AG08395 (cell line): Measurements from ENCODE around the gene ANO9.

ENCODE experiments used
- DNase-seq: peaks from one replicate; pipeline ENCODE4 v3.0.0; 2012; ENCODE audit warnings: mixed read lengths, low spot score

The ANO9 gene

DNA sequence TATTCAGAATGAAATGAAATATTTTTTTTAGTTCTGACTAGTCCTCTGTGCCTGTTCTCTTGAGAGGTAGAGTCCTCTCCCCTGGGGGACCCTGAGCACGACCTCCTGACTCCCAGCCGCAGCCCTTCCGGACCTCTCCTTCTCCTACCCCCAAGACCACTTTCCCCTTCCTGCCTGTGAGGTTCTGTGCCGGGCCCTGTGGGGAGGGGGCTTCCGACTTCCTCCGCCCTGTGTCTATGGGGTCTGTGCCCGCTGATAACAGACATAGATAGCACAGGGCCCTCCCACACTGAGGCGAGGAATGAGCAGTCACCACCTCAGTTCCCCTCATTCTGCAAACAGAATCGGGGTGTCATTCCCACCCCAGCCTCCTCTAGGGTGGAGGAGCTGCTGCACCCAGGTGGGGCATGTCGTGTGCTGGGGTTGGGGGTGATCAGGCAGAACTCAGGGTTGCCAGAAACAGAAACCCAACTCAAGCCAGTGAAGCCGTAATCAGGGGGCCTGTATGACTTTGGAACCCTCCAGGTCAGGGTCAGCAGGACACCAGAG, 59.7 kb downstream of the ANO9 start:
- DNase-seq: no peak

DNA sequence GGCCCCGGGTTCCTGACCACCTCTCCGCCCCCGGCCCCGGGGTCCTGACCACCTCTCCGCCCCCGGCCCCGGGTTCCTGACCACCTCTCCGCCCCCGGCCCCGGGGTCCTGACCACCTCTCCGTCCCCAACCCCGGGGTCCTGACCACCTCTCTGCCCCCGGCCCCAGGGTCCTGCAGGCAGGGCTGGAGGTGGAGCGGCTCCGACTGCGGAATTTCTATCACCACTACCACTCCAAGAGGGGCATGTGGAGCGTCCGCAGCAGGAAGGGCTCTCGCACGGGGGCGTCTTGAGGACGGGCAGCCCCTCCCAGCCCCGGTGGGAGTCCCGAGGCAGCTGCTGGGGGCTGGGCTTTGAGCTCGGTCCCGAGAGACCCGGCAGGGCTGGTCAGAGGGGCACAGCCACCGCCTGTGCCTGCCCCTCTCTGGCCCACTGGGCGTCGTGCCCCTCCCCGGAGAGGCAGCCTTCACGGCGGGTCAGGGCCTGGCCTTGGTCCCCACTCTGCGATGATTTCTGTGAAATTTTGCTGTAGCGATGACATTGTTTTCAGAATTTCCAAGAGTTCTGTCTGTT, 60.2 kb downstream of the ANO9 start:
- no peak for DNase-seq

DNA sequence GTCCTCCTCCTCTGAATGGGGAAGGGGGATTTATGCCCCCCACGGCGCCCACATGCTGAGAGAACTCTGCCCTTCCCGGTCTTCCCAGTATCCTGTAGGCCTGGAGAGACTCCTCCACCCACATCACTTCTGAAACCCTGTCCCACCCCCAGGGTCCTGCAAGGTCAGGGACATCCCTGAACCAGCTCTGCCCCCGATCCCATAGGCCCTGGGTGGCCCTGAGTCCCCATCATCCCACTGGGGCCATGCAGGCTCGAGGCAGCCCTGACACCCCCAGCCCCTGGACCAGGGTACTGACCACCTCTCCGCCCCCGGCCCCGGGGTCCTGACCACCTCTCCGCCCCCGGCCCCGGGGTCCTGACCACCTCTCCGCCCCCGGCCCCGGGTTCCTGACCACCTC, 60.8 kb downstream of the ANO9 start:
- DNase-seq: no peak

DNA sequence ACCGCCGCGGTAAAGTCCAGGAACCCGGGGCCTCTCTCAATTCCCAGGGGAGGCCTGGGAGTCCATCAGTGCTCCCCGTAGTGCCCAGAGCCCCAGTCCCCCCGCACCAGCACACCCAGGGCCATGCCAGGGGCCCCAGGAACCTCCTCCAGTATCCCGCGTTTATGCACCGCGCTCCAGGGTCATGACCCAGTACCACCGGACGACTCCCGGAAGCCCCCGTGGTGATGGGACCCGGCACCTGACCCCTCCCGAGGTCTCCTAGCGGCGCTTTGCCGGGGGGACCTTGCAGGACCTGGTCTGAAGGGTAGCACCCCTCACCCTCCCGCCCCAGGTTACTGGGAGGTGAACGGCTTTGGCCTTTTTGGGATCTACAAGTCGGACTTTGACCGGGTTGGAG, 61.3 kb downstream of the ANO9 start:
- DNase-seq: no peak

DNA sequence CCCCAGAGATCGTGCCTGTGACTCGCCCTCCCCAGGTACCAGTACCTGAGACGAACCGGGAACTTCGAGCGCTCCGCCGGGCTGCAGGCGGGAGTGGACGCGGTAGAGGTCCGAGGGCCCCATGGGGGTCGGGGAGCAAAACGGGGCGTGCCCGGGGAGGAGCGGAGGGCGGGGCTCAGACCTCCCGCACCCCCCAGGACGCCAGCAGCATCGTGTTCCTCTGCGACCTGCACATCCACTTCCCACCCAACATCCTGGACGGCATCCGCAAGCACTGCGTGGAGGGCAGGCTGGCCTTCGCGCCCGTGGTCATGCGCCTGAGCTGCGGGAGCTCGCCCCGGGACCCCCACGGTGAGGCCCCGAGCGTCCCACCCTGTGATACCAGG, 61.7 kb downstream of the ANO9 start:
- DNase-seq: no peak

DNA sequence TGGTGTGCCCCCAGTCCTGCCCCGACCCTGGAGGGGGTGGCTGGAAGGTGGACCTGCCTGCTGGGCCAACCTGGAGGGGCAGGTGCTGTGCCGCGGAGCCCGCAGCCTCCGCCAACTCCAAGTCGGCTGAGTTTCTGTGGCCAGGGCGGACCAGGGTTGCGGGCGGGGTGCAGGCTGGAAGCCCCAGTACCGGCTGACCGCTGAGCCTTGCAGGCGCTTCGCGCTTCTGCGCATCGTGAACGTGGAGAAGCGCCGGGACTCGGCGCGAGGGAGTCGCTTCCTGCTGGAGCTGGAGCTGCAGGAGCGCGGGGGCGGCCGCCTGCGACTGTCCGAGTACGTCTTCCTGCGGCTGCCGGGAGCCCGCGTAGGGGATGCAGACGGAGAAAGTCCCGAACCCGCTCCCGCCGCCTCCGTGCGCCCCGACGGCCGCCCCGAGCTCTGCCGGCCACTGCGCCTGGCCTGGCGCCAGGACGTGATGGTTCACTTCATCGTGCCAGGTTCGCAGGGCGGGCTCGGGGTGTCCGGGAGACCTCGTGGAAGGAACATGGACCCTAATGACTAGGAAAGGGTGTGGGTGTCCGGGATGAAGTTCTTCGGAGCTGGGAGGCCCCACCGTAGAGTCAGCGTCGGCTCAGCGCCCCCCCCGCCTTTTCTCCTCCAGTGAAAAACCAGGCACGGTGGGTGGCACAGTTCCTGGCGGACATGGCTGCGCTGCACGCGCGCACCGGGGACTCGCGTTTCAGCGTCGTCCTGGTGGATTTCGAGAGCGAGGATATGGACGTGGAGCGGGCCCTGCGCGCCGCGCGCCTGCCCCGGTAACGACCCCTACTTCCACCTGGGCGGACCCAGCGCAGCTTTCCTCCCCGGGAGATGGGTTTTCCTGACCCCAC, 62.4 kb downstream of the ANO9 start:
- no peak for DNase-seq

DNA sequence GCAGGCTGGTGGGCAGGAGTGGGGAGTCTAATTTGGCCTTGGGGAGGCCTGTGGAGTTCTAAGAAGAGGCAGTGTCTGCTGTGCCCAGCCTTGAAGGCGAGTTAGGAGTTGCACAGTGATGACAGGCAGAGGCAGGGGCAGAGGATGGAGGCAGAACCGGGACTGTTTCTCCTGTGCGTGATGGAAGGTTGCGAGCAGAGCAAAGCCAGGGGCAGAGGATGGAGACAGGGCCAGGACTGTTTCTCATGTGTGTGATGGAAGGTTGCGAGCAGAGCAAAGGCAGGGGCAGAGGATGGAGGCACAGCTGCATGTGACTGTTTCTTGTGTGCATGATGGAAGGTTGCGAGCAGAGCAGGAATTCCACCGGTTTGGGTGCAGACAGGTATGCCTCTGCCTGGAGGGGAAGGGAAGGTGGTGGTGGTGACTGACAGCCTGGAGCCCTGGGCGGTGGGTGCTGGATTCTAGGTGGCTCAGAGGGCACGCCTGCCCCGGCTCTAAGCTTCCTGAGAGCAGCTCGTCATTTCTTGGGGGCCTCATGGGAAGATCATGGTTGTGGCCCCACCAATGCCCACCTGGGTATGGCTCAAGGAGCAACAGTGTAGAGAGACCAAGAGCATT, 63.8 kb downstream of the ANO9 start:
- no peak for DNase-seq

DNA sequence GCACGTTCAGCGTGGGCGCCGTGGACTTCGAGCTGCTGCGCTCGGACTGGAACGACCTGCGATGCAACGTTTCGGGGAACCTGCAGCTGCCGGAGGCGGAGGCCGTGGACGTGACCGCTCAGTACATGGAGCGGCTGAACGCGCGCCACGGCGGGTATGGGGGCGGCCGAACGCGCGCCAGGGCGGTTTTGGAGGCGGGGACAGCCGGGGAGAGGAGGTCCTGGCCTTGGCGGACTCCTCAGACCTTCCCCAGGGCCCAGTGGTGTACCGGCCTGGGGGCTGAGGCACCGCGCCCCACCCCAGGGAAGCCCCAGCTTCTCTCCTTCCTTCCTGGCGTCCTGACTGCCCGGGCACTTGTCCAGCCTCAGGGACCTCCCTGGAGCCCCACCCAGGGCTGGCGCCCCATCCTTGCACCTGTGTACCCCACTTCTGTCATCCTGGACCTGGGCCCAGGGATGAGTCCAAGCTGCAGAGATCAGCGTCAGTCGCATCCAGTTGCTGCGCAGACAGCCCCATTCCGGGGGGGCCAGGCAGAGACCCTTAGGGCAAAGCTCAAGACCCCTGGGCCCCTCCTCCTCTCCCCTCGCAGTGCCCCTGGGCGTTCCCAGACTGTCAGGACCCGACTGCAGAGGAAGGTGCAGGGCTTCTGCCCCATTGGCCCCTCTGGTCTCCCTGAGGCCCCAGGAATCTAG, 64.5 kb downstream of the ANO9 start:
- DNase-seq: no peak

DNA sequence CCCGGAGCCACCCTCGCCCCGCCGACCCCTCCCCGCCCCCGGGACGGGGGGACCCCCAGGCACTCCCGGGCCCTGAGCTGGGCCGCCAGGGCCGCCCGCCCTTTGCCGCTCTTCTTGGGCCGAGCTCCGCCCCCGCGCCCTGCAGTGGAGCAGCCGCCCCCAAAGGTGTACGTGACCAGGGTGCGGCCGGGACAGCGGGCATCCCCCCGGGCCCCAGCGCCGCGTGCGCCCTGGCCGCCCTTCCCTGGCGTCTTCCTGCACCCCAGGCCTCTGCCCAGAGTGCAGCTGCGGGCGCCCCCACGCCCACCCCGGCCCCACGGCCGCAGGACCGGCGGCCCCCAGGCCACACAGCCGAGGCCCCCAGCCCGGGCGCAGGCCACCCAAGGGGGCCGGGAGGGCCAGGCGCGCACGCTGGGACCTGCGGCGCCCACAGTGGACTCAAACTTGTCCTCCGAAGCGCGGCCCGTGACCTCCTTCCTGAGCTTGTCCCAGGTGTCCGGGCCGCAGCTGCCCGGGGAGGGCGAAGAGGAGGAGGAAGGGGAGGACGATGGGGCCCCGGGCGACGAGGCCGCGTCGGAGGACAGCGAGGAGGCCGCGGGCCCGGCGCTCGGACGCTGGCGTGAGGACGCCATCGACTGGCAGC, 65.2 kb downstream of the ANO9 start:
- no peak for DNase-seq

DNA sequence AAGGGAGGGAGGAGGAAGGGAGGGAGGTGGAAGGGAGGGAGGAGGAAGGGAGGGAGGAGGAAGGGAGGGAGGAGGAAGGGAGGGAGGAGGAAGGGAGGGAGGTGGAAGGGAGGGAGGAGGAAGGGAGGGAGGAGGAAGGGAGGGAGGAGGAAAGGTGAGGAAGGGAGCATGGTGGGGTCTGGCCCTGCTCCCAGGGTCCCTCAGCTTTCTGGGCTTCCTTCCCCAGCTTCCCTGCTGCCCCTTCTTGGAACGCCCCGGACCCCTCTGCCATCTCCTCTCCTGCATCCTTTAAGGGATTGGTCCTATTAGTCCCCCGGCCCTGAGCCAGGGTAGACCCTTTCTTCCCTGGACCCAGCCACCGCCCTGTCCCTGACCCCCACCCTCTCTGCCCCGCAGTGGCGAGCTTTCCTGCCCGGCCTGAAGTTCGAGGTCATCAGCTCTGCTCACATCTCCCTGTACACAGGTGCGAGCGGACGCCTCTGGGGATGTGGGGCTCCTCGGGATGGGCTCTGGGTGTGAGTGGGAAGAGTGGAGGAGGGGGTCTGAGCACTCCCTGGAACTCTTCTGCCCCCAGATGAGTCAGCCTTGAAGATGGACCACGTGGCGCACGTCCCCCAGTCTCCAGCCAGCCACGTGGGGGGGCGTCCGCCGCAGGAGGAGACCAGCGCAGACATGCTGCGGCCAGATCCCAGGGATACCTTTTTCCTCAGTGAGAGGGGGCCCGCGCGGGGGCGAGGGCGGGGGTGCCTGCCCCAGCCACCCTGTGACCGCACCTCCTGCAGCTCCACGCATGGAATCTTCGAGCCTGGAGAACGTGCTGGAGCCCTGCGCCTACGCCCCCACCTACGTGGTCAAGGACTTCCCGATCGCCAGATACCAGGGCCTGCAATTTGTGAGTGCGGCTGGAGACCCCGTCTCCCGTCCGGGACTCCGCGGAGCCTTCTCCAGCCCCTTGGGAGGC, 66.5 kb downstream of the ANO9 start:
- no peak for DNase-seq

DNA sequence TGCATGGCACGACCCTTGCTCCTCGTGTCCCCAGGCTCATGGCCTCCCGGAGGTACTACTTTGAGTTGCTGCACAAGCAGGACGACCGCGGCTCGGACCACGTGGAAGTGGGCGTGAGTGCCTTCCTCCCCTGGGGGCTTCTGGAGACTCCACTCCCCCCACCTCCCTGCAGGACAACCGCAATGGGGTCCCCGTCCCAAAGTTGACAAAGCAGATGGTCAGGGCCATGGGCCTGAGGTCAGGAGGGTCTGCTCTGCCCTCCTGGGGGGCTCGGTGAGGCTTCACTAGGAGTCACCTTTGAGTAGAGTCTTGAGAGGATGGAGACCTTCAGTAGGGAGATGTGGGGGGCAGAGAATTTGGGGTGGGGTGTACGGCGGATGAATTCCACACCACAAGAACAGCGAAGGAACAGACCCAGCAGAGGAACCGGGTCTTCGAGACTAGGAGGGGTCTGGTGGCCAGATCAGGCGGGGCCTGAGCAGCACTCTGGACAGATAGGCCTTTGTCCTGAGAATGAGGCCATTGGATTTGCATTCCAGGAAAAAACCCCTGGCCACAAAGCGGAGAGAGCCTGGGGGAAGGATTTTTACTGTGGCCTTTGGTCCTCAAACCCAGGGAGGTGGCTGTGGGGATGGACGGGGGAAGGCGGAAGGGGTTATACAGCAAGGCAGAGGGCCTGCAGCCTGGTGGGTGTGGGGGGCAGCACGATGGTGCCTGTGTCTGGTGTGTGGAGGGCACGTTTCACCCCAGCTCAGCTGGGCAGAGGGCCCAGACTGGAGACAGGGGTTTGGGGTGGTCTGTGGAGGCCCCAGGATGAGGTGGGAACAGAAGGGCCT, 67.9 kb downstream of the ANO9 start:
- DNase-seq: no peak

DNA sequence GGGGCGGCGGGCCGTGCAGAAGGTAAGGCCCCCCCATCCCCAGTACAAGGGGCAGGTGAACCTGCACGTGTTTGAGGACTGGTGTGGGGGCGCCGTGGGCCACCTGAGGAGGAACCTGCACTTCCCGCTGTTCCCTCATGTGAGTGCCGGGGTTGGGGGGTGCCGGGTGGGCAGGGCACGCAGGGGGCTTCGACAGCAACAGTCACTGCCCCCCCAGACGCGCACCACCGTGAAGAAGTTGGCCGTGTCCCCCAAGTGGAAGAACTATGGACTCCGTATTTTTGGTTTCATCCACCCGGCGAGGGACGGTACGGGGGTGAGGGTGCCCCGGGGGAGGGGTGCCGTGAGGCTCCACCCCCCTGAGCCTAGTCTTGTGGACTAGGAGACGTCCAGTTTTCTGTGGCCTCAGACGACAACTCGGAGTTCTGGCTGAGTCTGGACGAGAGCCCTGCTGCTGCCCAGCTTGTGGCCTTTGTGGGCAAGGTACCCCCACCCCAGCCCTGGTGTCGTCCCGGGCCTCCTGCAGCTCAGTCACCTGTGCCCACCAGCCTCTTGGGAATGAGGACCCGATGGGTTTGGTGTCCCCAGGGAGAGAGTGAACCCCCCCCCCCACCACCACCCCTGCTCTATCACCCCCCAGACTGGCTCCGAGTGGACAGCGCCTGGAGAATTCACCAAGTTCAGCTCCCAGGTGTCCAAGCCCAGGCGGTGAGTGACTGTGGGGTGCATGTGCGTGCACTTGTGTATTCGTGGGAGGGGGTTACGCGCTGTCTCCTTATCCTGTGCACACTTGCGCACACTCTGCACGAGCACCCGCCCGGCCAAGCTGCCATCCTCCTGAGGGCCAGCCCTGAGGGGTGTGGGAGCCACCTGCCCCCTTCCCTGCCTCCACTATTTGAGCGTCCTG, 68.7 kb downstream of the ANO9 start:
- no peak for DNase-seq

DNA sequence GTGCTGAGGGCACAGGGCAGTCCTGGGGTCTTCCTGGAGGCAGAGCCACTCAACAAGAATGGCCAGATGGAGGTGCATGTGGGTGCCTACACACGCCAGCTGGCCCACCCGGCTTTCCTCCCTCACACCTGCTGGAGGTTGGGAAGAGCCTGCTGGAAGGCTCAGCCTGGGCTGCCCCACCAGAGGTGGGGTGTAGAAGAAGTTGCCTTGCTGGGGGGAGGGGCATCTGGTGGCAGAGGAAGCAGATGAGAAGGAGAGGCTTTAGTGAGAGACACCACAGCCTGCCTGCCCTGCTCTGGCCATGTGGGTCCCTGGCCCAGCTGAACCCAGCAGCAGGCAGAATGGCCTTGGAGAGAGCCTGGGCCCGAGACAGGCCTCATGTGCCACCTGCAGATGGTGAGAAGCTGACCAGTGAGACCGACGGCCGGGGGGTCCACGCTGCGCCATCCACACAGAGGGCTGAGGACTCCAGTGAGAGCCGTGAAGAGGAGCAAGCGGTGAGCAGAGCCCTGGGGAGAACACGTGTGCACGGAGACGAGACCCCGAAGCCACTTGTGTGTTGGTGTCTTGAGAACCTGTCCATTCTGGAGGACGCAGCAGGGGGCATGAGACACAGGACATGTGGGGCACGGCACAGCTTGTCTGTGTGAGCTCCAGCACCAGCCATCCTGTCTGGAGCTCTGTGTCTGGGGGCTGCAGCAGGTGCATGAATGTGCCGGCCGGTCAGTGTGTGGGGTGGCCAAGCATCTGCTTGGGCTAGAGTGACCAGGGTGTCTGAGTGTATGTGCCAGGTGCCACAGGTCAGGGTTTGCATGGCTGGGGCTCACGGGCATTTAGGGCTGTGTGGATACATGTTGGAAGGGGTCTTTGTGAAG, 69.9 kb downstream of the ANO9 start:
- no peak for DNase-seq

DNA sequence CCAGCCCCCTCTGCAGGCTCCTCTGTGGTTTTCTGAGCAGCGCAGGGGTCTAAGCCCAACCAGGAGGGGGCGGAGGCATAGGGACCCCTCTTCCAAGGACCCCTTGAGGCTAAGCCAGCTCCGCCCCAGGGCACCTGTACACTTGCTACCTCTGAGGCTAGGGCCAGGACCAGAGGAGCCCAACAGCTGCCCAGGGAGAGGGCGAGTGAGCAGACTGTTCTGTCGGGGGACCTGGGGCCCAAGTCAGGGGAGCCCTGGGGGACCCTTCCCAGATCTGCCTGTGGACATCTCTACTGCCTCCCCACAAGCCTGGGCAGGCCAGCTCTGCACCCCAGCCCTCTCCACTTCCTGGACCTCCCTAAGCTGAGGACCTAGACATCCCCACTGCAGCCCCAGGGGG, 70.8 kb downstream of the ANO9 start:
- DNase-seq: no peak

DNA sequence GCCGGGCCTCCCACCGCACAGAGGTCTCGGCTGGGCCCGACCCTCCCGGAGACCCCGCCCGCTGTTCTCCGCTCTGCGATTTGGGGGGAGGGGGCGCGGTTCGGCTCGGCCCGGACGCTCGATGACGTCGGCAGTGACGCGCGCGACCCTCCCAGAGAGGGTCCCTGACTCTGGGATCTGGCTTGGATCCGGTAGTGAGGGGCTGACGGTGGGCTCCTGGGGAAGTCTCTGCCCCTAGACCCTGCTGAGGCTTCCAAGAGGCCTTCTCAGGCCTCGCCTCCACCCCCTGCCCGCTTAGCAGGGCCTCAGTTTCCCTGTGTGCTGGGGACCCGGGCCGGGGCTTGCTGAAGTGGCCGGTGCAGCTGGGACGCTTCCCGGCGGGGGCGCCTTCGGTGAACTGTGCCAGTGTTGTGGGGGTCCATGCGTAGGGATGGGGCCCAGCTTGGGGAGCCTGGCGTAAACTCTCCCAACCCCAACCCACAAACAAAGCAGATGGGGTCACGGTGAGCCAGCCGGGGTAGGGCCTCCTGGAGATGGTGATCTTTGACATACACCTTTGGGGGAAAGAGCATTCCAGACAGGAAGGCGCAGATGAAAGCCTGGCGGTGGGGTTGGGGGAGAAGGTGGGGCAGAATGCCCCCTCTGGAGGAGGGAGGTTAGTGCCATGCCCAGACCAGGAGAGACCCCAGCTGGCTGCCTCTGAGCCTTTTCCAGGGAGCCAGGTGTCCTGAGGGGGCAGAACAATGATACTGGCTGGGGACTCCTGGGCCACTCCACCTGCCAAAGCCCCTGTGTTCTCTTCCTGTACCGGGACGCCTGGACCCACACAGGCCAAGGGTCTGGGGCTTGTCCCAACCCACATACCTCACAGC, 71.5 kb downstream of the ANO9 start:
- DNase-seq: no peak

DNA sequence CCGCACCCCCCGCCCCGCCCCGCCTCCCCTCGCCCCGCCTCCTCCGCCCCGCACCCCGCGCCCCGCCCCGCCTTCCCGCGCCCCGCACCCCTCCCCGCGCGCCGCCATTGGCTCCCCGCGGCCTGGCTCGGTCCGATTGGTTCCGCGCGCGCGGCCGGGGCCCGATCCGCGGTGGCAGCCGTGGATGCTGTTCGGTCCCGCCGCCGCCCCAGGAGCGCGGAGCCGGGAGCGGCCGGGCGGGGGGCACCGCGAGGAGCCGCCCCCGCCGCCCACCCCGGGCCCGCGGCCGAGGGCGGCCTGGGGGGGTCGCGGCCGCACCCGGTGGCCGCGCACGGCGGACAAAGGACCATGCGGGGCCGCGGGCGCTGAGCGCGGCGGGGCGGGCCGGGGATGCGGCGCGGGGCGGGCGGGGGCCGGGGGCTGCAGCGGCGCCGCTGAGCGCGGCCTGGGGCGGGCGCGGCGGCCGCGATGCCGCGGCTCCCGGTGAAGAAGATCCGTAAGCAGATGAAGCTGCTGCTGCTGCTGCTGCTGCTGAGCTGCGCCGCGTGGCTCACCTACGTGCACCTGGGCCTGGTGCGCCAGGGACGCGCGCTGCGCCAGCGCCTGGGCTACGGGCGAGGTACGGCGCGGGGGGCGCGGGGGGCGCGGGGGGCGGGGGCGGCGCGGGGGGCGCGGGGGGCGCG, 72.3 kb downstream of the ANO9 start, which contains the start of gene B4GALNT4:
Gene B4GALNT4, plus strand, starts transcription at position 164 of the 683 bp plus-strand sequence. Its CDS starts 305 bp downstream, at position 469.
- peak; percentile 70 for DNase-seq
